ENCODE results near the gene RBFOX1. TPM values are rescaled to one million over a fixed set of nuclear protein-coding genes. Genes with fewer than 3 reads are reported as not detected.

RBFOX1 gene
- total and polyA plus RNA-seq, 2 experiments from 2014 or later: 5.7 to 7.4 TPM

- Histone ChIP-seq H3K9me3 (ENCODE audit: low read depth) (no peaks in the 10 kb centered on the region), H3K4me1 (ENCODE audit: low read depth) (peaks cover 6% of the 10 kb centered on the region), H3K27ac (no peak overlapping the region), H3K4me3 (no peak overlapping the region), H3K36me3 (no peaks in the 10 kb centered on the region), H3K27me3 (no peaks in the 10 kb centered on the region)
- no peak for TF ChIP-seq CTCF (IDR thresholded peaks at IDR 0.05; ENCODE audit: low read depth, low read length)
- DNase-seq (ENCODE audit: low read depth in 1 of 2, low spot score in 1 of 2): no peak
Observed at GRCh38 chr16:7380441-7380840, 47.8 kb downstream of the RBFOX1 start.

- TF ChIP-seq CTCF (IDR thresholded peaks at IDR 0.05; ENCODE audit: low read depth, low read length): no peak
- Histone ChIP-seq H3K27ac (no peak overlapping the region), H3K27me3 (no peaks in the 10 kb centered on the region), H3K36me3 (no peaks in the 10 kb centered on the region), H3K4me1 (ENCODE audit: low read depth) (peaks cover 6% of the 10 kb centered on the region), H3K4me3 (no peak overlapping the region), H3K9me3 (ENCODE audit: low read depth) (no peaks in the 10 kb centered on the region)
- DNase-seq (ENCODE audit: low read depth in 1 of 2, low spot score in 1 of 2): no peak
Observed at GRCh38 chr16:7380911-7381310, 48.3 kb downstream of the RBFOX1 start.

- Histone ChIP-seq H3K4me1 (ENCODE audit: low read depth) (peaks cover 6% of the 10 kb centered on the region), H3K4me3 (no peak overlapping the region), H3K9me3 (ENCODE audit: low read depth) (no peaks in the 10 kb centered on the region), H3K27ac (no peak overlapping the region), H3K27me3 (no peaks in the 10 kb centered on the region), H3K36me3 (no peaks in the 10 kb centered on the region)
- DNase-seq (ENCODE audit: low read depth in 1 of 2, low spot score in 1 of 2): no peak
- no peak for TF ChIP-seq CTCF (IDR thresholded peaks at IDR 0.05; ENCODE audit: low read depth, low read length)
Observed at GRCh38 chr16:7381671-7382070, 49.0 kb downstream of the RBFOX1 start.

GRCh38 chr16:7382521-7382920 lies 49.9 kb downstream of the RBFOX1 start:
- no peak for TF ChIP-seq CTCF (IDR thresholded peaks at IDR 0.05; ENCODE audit: low read depth, low read length)
- Histone ChIP-seq H3K4me1 (ENCODE audit: low read depth) (peaks cover 6% of the 10 kb centered on the region), H3K27ac (no peak overlapping the region), H3K4me3 (no peak overlapping the region), H3K36me3 (no peaks in the 10 kb centered on the region), H3K9me3 (ENCODE audit: low read depth) (no peaks in the 10 kb centered on the region), H3K27me3 (no peaks in the 10 kb centered on the region)
- no peak for DNase-seq (ENCODE audit: low read depth in 1 of 2, low spot score in 1 of 2)

GRCh38 chr16:7390974-7391373 lies 58.3 kb downstream of the RBFOX1 start:
- no peaks in the 10 kb centered on the region for H3K9me3 ChIP-seq (ENCODE audit: low read depth)
- no peaks in the 10 kb centered on the region for H3K27me3 ChIP-seq
- H3K36me3 ChIP-seq: no peaks in the 10 kb centered on the region
- no peak overlapping the region for H3K27ac ChIP-seq
- H3K4me1 ChIP-seq (ENCODE audit: low read depth): no peaks in the 10 kb centered on the region
- DNase-seq (ENCODE audit: low read depth in 1 of 2, low spot score in 1 of 2): no peak
- no peak for TF ChIP-seq CTCF (IDR thresholded peaks at IDR 0.05; ENCODE audit: low read depth, low read length)
- H3K4me3 ChIP-seq: no peak overlapping the region

GRCh38 chr16:7391694-7392093 lies 59.0 kb downstream of the RBFOX1 start:
- TF ChIP-seq CTCF (IDR thresholded peaks at IDR 0.05; ENCODE audit: low read depth, low read length): no peak
- H3K27ac ChIP-seq: no peak overlapping the region
- H3K4me3 ChIP-seq: no peak overlapping the region
- no peaks in the 10 kb centered on the region for H3K4me1 ChIP-seq (ENCODE audit: low read depth)
- DNase-seq (ENCODE audit: low read depth in 1 of 2, low spot score in 1 of 2): no peak
- H3K27me3 ChIP-seq: no peaks in the 10 kb centered on the region
- no peaks in the 10 kb centered on the region for H3K9me3 ChIP-seq (ENCODE audit: low read depth)
- no peaks in the 10 kb centered on the region for H3K36me3 ChIP-seq
